OCI-LY7 (cell line): ENCODE measurements around the gene WWTR1.

Experiments
- CTCF ChIP-seq: fragments of 200-600 bp; sonication (generic); conservative IDR thresholded peaks from 2 replicates; pipeline ENCODE4 v1.5.1; 2014; ENCODE audit warnings: mild to moderate bottlenecking, antibody characterized with exemption, low read length, moderate library complexity, mixed read lengths
- EZH2phosphoT487 ChIP-seq: fragments of 200-600 bp; sonication (generic); IDR thresholded peaks from 2 replicates; pipeline ENCODE4 v1.6.1; 2018; ENCODE audit warnings: low read depth, borderline replicate concordance, mild to moderate bottlenecking, mixed run types, antibody characterized with exemption, low read length, moderate library complexity, mixed read lengths

- TF ChIP-seq CTCF (no peak), EZH2phosphoT487 (no peak)
Measured at GRCh38 chr3:149647812-149648211, 10.0 kb downstream of the WWTR1 start.
